SU-DHL-6 (cell line): ENCODE measurements around the gene DUS4L.

Experiments used
- H2AFZ ChIP-seq: fragments of 200-600 bp; sonication (generic); 2 replicates; pipeline ENCODE4 v1.6.1; 2014; ENCODE audit warnings: low read depth, mild to moderate bottlenecking, moderate library complexity, mixed read lengths, antibody characterized with exemption, low read length; ENCODE audit not compliant: severe bottlenecking
- H3F3A ChIP-seq: fragments of 200-600 bp; shearing (Covaris generic); 2 replicates; pipeline ENCODE4 v1.6.0; 2016; ENCODE audit warnings: antibody characterized with exemption, mild to moderate bottlenecking; ENCODE audit not compliant: insufficient read depth
- H3K27ac ChIP-seq: fragments of 200-600 bp; sonication (generic); 2 replicates; pipeline ENCODE4 v1.5.1; 2016; ENCODE audit warnings: low read depth, mild to moderate bottlenecking, low read length, moderate library complexity, mixed read lengths
- H3K27me3 ChIP-seq: fragments of 200-600 bp; sonication (generic), shearing (Covaris generic); 2 replicates; pipeline ENCODE4 v1.6.0; 2014; ENCODE audit warnings: mild to moderate bottlenecking, low read length
- H3K36me3 ChIP-seq: fragments of 200-600 bp; sonication (generic); 2 replicates; pipeline ENCODE4 v1.6.1; 2014; ENCODE audit warnings: mild to moderate bottlenecking, low read length, mixed read lengths
- H3K4me2 ChIP-seq: fragments of 300-600, 200-600 bp; shearing (Covaris generic), sonication (generic); 2 replicates; pipeline ENCODE4 v1.6.0; 2014; ENCODE audit warnings: low read length, low read depth, mild to moderate bottlenecking; ENCODE audit not compliant: poor library complexity, severe bottlenecking
- H3K4me3 ChIP-seq: fragments of 200-600 bp; sonication (generic); 2 replicates; pipeline ENCODE4 v1.5.1; 2014; ENCODE audit warnings: antibody characterized with exemption, low read length, mild to moderate bottlenecking, mixed read lengths; ENCODE audit not compliant: insufficient read depth, poor library complexity, severe bottlenecking
- H3K79me2 ChIP-seq: fragments of 200-600 bp; sonication (generic); 2 replicates; pipeline ENCODE4 v1.6.1; 2014; ENCODE audit warnings: mild to moderate bottlenecking, low read length, moderate library complexity; ENCODE audit not compliant: insufficient read depth
- H3K9ac ChIP-seq: fragments of 200-600 bp; sonication (generic); 2 replicates; pipeline ENCODE4 v1.7.0; 2014; ENCODE audit warnings: mild to moderate bottlenecking, low read length
- H3K9me2 ChIP-seq: fragments of 200-600 bp; sonication (generic); replicated peaks from 2 replicates; pipeline ENCODE4 v1.6.1; 2014; ENCODE audit warnings: low read length; ENCODE audit not compliant: insufficient read depth
- H3K9me3 ChIP-seq: fragments of 200-600 bp; sonication (generic); 2 replicates; pipeline ENCODE4 v1.6.1; 2014; ENCODE audit warnings: low read length, mixed read lengths; ENCODE audit not compliant: insufficient read depth
- H4K20me1 ChIP-seq: fragments of 200-600 bp; sonication (generic); 2 replicates; pipeline ENCODE4 v1.6.1; 2014; ENCODE audit warnings: low read depth, mild to moderate bottlenecking, antibody characterized with exemption, low read length, moderate library complexity, mixed read lengths
- EZH2phosphoT487 ChIP-seq: fragments of 200-600 bp; sonication (generic), shearing (Covaris generic); conservative IDR thresholded peaks from 2 replicates; pipeline ENCODE4 v1.6.1; 2018; ENCODE audit warnings: mild to moderate bottlenecking, antibody characterized with exemption, low read length, moderate library complexity, mixed read lengths
- TF ChIP-seq, protein P1 (sequence below): fragments of 200-600 bp; sonication (generic); IDR thresholded peaks from one replicate; pipeline ENCODE4 v1.5.1; 2017; ENCODE audit warnings: antibody characterized with exemption, mild to moderate bottlenecking, low read length, moderate library complexity; ENCODE audit not compliant: insufficient read depth, poor library complexity, severe bottlenecking

The DUS4L gene

GRCh38 chr7:107610323-107610722 lies 46.6 kb downstream of the DUS4L start:
- Histone ChIP-seq H3K9me2 (no peaks in the 10 kb centered on the region), H4K20me1 (no peaks in the 10 kb centered on the region), H3K79me2 (no peaks in the 10 kb centered on the region), H3K4me2 (no peak overlapping the region), H3K27ac (no peak overlapping the region), H3K4me3 (no peak overlapping the region), H3K9me3 (no peaks in the 10 kb centered on the region), H3K9ac (no peak overlapping the region), H3F3A (no peaks in the 10 kb centered on the region), H3K27me3 (no peaks in the 10 kb centered on the region), H2AFZ (no peak overlapping the region), H3K36me3 (peaks cover 11% of the 10 kb centered on the region; the same call in 1 of the 2 replicates)
- TF ChIP-seq, protein P1, sequence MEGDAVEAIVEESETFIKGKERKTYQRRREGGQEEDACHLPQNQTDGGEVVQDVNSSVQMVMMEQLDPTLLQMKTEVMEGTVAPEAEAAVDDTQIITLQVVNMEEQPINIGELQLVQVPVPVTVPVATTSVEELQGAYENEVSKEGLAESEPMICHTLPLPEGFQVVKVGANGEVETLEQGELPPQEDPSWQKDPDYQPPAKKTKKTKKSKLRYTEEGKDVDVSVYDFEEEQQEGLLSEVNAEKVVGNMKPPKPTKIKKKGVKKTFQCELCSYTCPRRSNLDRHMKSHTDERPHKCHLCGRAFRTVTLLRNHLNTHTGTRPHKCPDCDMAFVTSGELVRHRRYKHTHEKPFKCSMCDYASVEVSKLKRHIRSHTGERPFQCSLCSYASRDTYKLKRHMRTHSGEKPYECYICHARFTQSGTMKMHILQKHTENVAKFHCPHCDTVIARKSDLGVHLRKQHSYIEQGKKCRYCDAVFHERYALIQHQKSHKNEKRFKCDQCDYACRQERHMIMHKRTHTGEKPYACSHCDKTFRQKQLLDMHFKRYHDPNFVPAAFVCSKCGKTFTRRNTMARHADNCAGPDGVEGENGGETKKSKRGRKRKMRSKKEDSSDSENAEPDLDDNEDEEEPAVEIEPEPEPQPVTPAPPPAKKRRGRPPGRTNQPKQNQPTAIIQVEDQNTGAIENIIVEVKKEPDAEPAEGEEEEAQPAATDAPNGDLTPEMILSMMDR = no peak
- TF ChIP-seq EZH2phosphoT487 = no peak

DNA sequence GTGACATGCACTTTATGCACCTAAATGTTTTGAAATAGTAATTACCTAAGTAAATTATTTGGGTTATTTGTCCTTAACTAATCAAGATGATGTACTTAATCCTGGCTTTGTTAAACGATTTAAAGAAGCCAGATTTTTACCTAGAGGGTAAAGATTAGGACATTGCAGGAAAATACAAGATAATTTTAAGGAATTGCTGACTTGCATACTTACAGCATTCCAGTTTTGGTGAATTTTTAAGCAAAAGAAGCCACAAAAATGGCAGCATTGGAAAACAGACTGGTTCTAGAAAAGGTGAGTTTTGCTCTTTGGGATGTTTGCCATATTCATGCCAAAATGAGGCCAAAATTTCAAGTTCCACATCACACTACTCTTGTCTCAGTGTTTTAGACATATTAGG lies 49.7 kb downstream of the DUS4L start:
- peaks cover 5% of the 10 kb centered on the region; the same call in 1 of the 2 replicates for H3F3A ChIP-seq
- H3K4me3 ChIP-seq = no peak overlapping the region
- H3K79me2 ChIP-seq = no peaks in the 10 kb centered on the region
- H3K9ac ChIP-seq = no peak overlapping the region
- no peak overlapping the region for H2AFZ ChIP-seq
- no peak overlapping the region for H3K27ac ChIP-seq
- no peaks in the 10 kb centered on the region for H3K9me2 ChIP-seq
- no peak for TF ChIP-seq EZH2phosphoT487
- TF ChIP-seq, protein P1 = no peak
- peaks cover 13% of the 10 kb centered on the region; the same call in 1 of the 2 replicates for H3K36me3 ChIP-seq
- H3K4me2 ChIP-seq = no peak overlapping the region
- no peaks in the 10 kb centered on the region for H3K27me3 ChIP-seq
- no peaks in the 10 kb centered on the region for H4K20me1 ChIP-seq
- no peaks in the 10 kb centered on the region for H3K9me3 ChIP-seq

GRCh38 chr7:107613948-107614347 lies 50.2 kb downstream of the DUS4L start:
- TF ChIP-seq, protein P1 = no peak
- TF ChIP-seq EZH2phosphoT487 = no peak

More at GRCh38 chr7:107613948-107614347, 50.2 kb downstream of the DUS4L start:
- Histone ChIP-seq H3K9me3 (no peaks in the 10 kb centered on the region), H3K27me3 (no peaks in the 10 kb centered on the region), H2AFZ (no peak overlapping the region), H3K4me2 (no peak overlapping the region), H3K27ac (no peak overlapping the region), H3K79me2 (no peaks in the 10 kb centered on the region), H3F3A (peaks cover 5% of the 10 kb centered on the region; the same call in 1 of the 2 replicates), H4K20me1 (no peaks in the 10 kb centered on the region), H3K4me3 (no peak overlapping the region), H3K9ac (no peak overlapping the region), H3K9me2 (no peaks in the 10 kb centered on the region), H3K36me3 (peaks cover 11% of the 10 kb centered on the region; the same call in 1 of the 2 replicates)
